Putamen (tissue), 1 donor: Measurements from ENCODE around the gene FAM219A.
A peak's percentile ranks its signal among the peaks of the same experiment; 100 is the strongest.

Source experiments
- DNase-seq: peaks from one replicate; pipeline ENCODE4 v3.0.0-alpha.2; 2016; ENCODE audit warnings: low spot score

The FAM219A gene

GRCh38 chr9:34458013-34458958 lies at the start of gene FAM219A, which contains the start of gene DNAI1:
Gene FAM219A (minus strand): TSS chr9:34458570. CDS start chr9:34458263, 307 bp downstream.
Gene DNAI1 (plus strand): TSS chr9:34458805. CDS start chr9:34459006, 201 bp downstream.
- DNase-seq: peak; percentile 99

- DNase-seq: no peak
Measured at GRCh38 chr9:34507966-34508365, 49.6 kb upstream of the FAM219A start.

- DNase-seq: no peak
Measured at GRCh38 chr9:34507556-34507955, 49.2 kb upstream of the FAM219A start.

DNA sequence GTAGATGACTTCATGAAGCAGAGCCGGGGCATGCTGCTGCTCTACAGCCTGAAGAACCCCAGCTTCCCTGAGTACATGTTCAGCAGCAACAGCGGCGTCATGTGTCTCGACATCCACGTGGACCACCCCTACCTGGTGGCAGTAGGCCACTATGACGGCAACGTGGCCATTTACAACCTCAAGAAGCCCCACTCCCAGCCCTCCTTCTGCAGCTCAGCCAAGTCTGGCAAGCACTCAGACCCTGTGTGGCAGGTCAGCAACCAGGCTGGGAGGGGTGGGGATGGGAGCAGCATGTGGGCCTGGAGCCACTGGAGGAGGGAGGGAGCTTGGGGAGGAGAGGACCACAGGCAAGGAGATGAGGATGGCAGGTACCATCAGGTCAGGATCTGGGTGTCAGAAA lies 48.3 kb upstream of the FAM219A start:
- no peak for DNase-seq

- no peak for DNase-seq
Measured at GRCh38 chr9:34505370-34506120, 47.2 kb upstream of the FAM219A start.

DNA sequence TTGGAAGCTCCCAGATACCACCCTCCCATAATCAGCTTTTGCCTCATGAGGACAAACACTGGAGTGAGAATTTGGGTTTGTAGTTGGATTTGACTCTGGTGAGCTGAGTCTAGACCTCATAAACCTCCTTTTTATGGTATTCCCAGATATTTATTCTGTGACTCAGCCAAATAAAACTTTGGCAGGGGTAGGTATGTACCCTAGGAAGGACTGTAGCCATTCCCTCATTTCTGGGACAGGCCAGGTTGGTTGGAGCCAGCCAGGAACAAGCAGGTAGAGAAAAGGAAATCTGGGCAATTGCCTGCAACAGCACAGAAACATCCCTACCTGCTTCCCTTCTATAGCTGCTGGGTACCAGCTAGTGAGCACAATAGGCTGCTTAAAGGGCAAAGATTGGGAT lies 45.0 kb upstream of the FAM219A start:
- no peak for DNase-seq

- no peak for DNase-seq
Measured at GRCh38 chr9:34502891-34503290, 44.5 kb upstream of the FAM219A start.

GRCh38 chr9:34502471-34502870 lies 44.1 kb upstream of the FAM219A start:
- DNase-seq: no peak

DNA sequence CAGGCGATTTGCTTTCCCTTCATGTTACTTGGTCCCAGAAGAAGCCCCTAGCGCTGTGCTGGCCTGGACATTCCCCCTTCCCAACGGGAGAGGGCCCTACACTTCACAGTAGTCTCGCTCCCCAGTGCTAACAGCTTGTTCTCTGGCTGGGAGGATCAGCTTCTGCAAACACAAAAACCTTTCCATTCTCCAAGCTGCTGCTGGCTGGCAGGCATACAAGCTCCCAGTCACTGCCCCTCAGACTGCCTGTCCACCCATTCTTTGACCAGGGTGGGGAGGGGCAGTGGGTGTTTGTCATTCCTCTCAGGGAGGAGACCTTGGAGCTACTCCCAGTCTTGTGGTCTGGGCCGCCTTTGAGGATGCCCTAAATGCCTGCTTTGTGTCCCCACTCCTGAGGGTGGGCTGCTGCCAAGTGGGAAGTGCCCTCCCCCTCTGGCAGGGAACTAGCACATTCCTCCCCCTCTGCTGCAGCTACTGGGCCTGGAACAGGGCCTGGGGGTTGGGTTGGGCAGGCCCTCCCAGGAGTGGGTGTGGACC lies 43.6 kb upstream of the FAM219A start:
- peak; percentile 99 for DNase-seq

DNA sequence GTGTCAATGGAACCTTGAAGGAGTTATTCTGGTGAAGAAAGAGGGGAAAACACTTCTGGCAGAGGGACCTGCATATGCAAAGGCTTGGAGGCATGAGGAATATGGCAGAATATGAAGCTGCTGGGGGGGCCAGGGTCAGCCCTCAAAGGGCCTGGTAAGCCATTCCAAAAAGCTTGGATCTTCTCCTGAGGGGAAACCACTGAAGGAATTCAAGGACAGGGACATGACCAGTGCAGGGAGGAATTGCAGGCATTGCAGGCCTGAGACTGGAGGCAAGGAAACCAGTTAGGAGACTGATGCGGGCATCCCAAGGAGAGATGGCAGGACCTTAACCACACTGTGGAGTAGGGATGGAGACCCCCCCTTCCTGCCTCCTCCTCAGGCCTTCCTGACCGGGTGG lies 43.0 kb upstream of the FAM219A start:
- DNase-seq: no peak

DNA sequence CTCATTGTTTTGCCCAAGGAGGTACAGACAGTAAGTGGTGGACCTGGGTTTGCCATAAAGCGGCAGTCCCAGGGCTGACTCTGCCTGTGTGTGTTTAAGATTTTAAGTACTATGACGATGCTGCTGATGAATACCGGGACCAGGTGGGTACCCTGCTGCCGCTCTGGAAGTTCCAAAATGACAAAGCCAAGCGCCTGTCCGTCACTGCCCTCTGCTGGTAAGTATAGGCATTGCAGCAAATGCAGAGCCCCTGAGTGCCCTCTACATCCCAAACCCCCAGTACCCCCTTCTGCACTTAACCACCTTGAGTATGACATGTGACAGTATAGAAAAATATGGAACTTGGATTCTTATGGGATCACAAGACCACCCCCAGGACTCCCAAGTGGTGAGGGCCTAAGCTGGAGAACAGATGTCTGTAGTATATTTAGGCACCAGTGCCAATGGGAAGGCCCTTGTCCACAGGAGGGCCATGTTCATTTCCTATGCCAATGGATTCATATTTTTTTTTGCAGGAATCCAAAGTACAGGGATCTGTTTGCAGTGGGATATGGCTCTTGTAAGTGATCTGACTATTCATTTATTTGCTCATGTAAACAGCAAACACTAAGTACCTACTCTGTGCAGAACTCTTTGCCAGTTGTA lies 42.4 kb upstream of the FAM219A start:
- peak; percentile 56 for DNase-seq

GRCh38 chr9:34499076-34499475 lies 40.7 kb upstream of the FAM219A start:
- DNase-seq: no peak

DNA sequence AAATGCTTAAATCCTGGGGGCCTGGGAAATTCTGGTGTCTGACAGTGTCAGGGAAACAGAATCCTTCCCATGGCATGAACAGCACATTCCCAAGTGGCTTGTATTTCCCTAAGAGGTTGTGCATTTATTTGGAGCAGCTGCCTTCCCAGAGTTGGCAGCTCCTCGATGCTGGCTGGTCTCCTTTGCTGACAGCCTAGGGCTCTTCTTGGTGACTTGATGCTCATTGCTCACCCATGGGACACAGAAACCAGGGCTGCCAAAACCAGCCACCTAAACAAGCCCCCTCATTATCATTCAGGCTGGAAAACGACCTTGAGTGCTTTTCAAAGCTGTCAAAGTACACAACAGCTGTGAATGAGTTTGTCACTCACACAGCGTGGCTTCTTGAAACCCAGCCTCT lies 40.2 kb upstream of the FAM219A start:
- DNase-seq: no peak

DNA sequence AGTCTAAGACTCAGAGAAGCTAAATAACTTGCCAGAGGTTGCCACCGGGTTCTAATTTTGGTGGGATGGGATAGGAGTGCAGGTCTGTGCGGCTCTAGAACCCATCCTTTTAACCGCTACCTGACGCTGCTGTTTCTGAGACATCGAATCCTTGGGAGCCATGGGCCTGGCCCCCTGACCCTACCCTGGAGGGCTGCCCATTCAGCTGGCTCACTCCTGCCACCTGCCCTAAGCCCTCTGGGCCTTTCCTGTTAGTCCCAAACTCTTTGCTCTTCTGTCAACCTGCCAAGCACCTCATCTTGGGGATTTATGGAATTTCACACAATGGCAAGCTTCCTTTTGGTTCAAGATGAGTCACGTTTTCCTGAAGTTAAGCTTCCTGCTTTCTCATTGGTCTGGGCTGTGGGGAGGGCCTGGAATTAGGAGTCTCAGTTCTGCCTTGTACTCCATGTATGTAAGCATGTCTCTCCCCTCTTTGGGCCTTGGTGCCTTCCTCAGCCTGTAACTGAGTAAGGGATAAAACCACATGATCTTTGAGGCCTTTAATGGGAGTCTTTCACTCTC lies 37.9 kb upstream of the FAM219A start:
- DNase-seq: no peak

GRCh38 chr9:34493972-34494535 lies 35.7 kb upstream of the FAM219A start:
- no peak for DNase-seq

DNA sequence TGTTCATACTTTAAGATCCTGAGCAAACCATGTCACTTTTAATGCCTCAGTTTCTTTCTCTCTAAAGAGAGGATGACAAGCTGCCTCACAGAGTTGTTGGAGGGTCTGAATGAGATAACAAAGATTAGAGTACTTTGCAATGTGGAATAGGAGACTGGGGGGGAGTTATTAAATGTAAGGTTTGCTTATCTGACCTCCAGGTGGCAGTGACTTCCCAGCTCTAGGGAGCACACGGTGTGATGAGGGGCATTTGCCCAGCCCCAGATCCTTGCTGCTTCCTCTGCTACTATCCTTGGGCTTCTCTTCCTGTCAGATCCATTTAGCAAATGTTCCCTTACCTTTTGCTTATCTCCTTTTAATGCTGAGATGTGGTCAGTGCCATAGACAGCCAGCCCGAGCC lies 33.7 kb upstream of the FAM219A start:
- no peak for DNase-seq

GRCh38 chr9:34491596-34491995 lies 33.2 kb upstream of the FAM219A start:
- no peak for DNase-seq

GRCh38 chr9:34490760-34491159 lies 32.4 kb upstream of the FAM219A start:
- DNase-seq: no peak

GRCh38 chr9:34490360-34490759 lies 32.0 kb upstream of the FAM219A start:
- no peak for DNase-seq

GRCh38 chr9:34486572-34486971 lies 28.2 kb upstream of the FAM219A start:
- no peak for DNase-seq

GRCh38 chr9:34485822-34486221 lies 27.5 kb upstream of the FAM219A start:
- DNase-seq: no peak

GRCh38 chr9:34484678-34485077 lies 26.3 kb upstream of the FAM219A start:
- no peak for DNase-seq
